H9 (cell line): ENCODE data around the gene NRP2. TPM values are rescaled to one million over a fixed set of nuclear protein-coding genes. Genes with fewer than 3 reads are reported as not detected.

Experiments used
- DNase-seq: peaks from one replicate; pipeline ENCODE4 v3.0.0-alpha.2; 2017
- H2AFZ ChIP-seq: one replicate; pipeline ENCODE4 v1.6.1; 2013; ENCODE audit warnings: mild to moderate bottlenecking, low read length, control low read depth, moderate library complexity
- H2AK5ac ChIP-seq: 2 replicates; pipeline ENCODE4 v1.6.1; 2013; ENCODE audit warnings: low read length, control low read depth, mixed read lengths; ENCODE audit not compliant: insufficient read length
- H2BK120ac ChIP-seq: one replicate; pipeline ENCODE4 v1.6.1; 2013; ENCODE audit warnings: low read depth, mild to moderate bottlenecking, low read length, control low read depth, inconsistent platforms; ENCODE audit not compliant: poor library complexity, severe bottlenecking
- H2BK12ac ChIP-seq: 2 replicates; pipeline ENCODE4 v1.6.1; 2013; ENCODE audit warnings: low read length, control low read depth, mixed read lengths, low read depth; ENCODE audit not compliant: insufficient read length
- H2BK15ac ChIP-seq: 2 replicates; pipeline ENCODE4 v1.6.1; 2013; ENCODE audit warnings: low read depth, low read length, control low read depth
- H2BK20ac ChIP-seq: one replicate; pipeline ENCODE4 v1.6.1; 2013; ENCODE audit warnings: low read depth, mild to moderate bottlenecking, low read length, control low read depth, inconsistent platforms; ENCODE audit not compliant: poor library complexity, severe bottlenecking
- H2BK5ac ChIP-seq: 2 replicates; pipeline ENCODE4 v1.6.1; 2013; ENCODE audit warnings: low read length, control low read depth, mixed read lengths; ENCODE audit not compliant: insufficient read length
- H3K14ac ChIP-seq: 2 replicates; pipeline ENCODE4 v1.6.1; 2013; ENCODE audit warnings: low read length, control low read depth; ENCODE audit not compliant: insufficient read depth
- H3K18ac ChIP-seq: 2 replicates; pipeline ENCODE4 v1.6.1; 2013; ENCODE audit warnings: low read depth, mild to moderate bottlenecking, mixed read lengths, low read length, control low read depth; ENCODE audit not compliant: insufficient read length
- H3K23ac ChIP-seq: 2 replicates; pipeline ENCODE4 v1.6.1; 2013; ENCODE audit warnings: low read length, control low read depth, mixed read lengths, low read depth; ENCODE audit not compliant: insufficient read length
- H3K23me2 ChIP-seq: 2 replicates; pipeline ENCODE4 v1.6.1; 2013; ENCODE audit warnings: low read depth, mild to moderate bottlenecking, mixed read lengths, low read length, control low read depth; ENCODE audit not compliant: insufficient read length, poor library complexity, severe bottlenecking
- H3K27ac ChIP-seq: 2 replicates; pipeline ENCODE4 v1.5.1; 2013; ENCODE audit warnings: low read length, control low read depth, mixed read lengths, low read depth; ENCODE audit not compliant: insufficient read length
- H3K27me3 ChIP-seq: 2 replicates; pipeline ENCODE4 v1.6.1; 2013; ENCODE audit warnings: low read length, control low read depth, inconsistent platforms; ENCODE audit not compliant: insufficient read depth
- H3K4ac ChIP-seq: 2 replicates; pipeline ENCODE4 v1.6.1; 2013; ENCODE audit warnings: low read depth, mild to moderate bottlenecking, control low read depth, inconsistent platforms, low read length, moderate library complexity
- H3K4me1 ChIP-seq: 2 replicates; pipeline ENCODE4 v1.6.1; 2013; ENCODE audit warnings: low read length, control low read depth, inconsistent platforms; ENCODE audit not compliant: insufficient read depth
- H3K4me2 ChIP-seq: 2 replicates; pipeline ENCODE4 v1.6.1; 2013; ENCODE audit warnings: low read length, control low read depth, mixed read lengths; ENCODE audit not compliant: insufficient read length, insufficient read depth
- H3K56ac ChIP-seq: 2 replicates; pipeline ENCODE4 v1.6.1; 2013; ENCODE audit warnings: low read depth, mild to moderate bottlenecking, mixed read lengths, low read length, control low read depth; ENCODE audit not compliant: insufficient read length
- H3K79me1 ChIP-seq: 2 replicates; pipeline ENCODE4 v1.6.1; 2013; ENCODE audit warnings: low read depth, mild to moderate bottlenecking, moderate library complexity, low read length, control low read depth, inconsistent platforms; ENCODE audit not compliant: insufficient read depth, poor library complexity, severe bottlenecking
- H3K79me2 ChIP-seq: 2 replicates; pipeline ENCODE4 v1.6.1; 2013; ENCODE audit warnings: low read length, control low read depth, inconsistent platforms; ENCODE audit not compliant: insufficient read depth
- H3K9ac ChIP-seq: 2 replicates; pipeline ENCODE4 v1.6.1; 2013; ENCODE audit warnings: low read length, control low read depth, mixed read lengths; ENCODE audit not compliant: insufficient read length; ENCODE audit errors: extremely low read depth
- H3K9me3 ChIP-seq: one replicate; pipeline ENCODE4 v1.6.1; 2013; ENCODE audit warnings: low read depth, low read length, inconsistent platforms; ENCODE audit not compliant: control insufficient read depth
- H3T11ph ChIP-seq: one replicate; pipeline ENCODE4 v1.6.1; 2013; ENCODE audit warnings: mild to moderate bottlenecking, low read length, control low read depth, inconsistent platforms
- H4K20me1 ChIP-seq: one replicate; pipeline ENCODE4 v1.6.1; 2013; ENCODE audit not compliant: control insufficient read depth, insufficient read length, insufficient read depth
- H4K5ac ChIP-seq: 2 replicates; pipeline ENCODE4 v1.6.1; 2013; ENCODE audit warnings: low read depth, mild to moderate bottlenecking, mixed read lengths, low read length, control low read depth; ENCODE audit not compliant: insufficient read length
- H4K8ac ChIP-seq: replicated peaks from 2 replicates; pipeline ENCODE4 v1.6.1; 2013; ENCODE audit warnings: low read length, control low read depth, mixed read lengths, low read depth; ENCODE audit not compliant: insufficient read length
- H4K91ac ChIP-seq: 2 replicates; pipeline ENCODE4 v1.6.1; 2013; ENCODE audit warnings: low read depth, mild to moderate bottlenecking, moderate library complexity, mixed read lengths, low read length, control low read depth; ENCODE audit not compliant: insufficient read length
- H3K27ac Mint-ChIP-seq, 3 experiments: 2 replicates in 2 of 3; 3 replicates in 1 of 3; pipeline ENCODE4 v1.8.0; 2020 to 2021; ENCODE audit warnings: mixed read lengths in 3 of 3, mild to moderate bottlenecking in 1 of 3, moderate library complexity in 1 of 3
- H3K27me3 Mint-ChIP-seq: 2 replicates; pipeline ENCODE4 v1.8.0; 2021; ENCODE audit warnings: low read depth, mild to moderate bottlenecking, moderate library complexity, mixed read lengths
- H3K36me3 Mint-ChIP-seq, 3 experiments: 2 replicates in 2 of 3; 3 replicates in 1 of 3; pipeline ENCODE4 v1.8.0; 2020 to 2021; ENCODE audit warnings: low read depth in 3 of 3, mixed read lengths in 3 of 3; ENCODE audit not compliant: insufficient read depth in 1 of 3
- H3K4me1 Mint-ChIP-seq, 2 experiments: 2 replicates each; pipeline ENCODE4 v1.8.0; 2020; ENCODE audit warnings: mixed read lengths in 2 of 2
- H3K4me3 Mint-ChIP-seq, 2 experiments: 2 replicates in 1 of 2; 3 replicates in 1 of 2; pipeline ENCODE4 v1.8.0; 2020 to 2021; ENCODE audit warnings: mild to moderate bottlenecking in 2 of 2, mixed read lengths in 2 of 2, moderate library complexity in 1 of 2
- H3K9me3 Mint-ChIP-seq, 2 experiments: 2 replicates in 1 of 2; 3 replicates in 1 of 2; pipeline ENCODE4 v1.8.0; 2020; ENCODE audit warnings: mild to moderate bottlenecking in 2 of 2, mixed read lengths in 2 of 2, moderate library complexity in 1 of 2
- CTCF ChIP-seq: fragments of 200-600 bp; sonication (generic); conservative IDR thresholded peaks from 3 replicates; pipeline ENCODE4 v1.8.0; 2021; ENCODE audit warnings: antibody characterized with exemption, mild to moderate bottlenecking
- WGBS: extraction: QIAGEN DNeasy Blood & Tissue Kit; methylation state at CpG from one replicate; pipeline ENCODE4 v1.1.7; 2013; ENCODE audit warnings: missing lambda C conversion rate, low lambda C conversion rate, mixed read lengths; ENCODE audit not compliant: insufficient read length; ENCODE audit errors: extremely low coverage; 5-methylcytosine and 5-hydroxymethylcytosine counted together
- total RNA-seq: library from RNA; stranded (reverse); gene quantifications from 2 replicates; pipeline ENCODE4 v1.2.1, GENCODE V29; 2021

Gene NRP2
- total RNA-seq, 1 experiment from 2014 or later: 19.7 TPM

DNA sequence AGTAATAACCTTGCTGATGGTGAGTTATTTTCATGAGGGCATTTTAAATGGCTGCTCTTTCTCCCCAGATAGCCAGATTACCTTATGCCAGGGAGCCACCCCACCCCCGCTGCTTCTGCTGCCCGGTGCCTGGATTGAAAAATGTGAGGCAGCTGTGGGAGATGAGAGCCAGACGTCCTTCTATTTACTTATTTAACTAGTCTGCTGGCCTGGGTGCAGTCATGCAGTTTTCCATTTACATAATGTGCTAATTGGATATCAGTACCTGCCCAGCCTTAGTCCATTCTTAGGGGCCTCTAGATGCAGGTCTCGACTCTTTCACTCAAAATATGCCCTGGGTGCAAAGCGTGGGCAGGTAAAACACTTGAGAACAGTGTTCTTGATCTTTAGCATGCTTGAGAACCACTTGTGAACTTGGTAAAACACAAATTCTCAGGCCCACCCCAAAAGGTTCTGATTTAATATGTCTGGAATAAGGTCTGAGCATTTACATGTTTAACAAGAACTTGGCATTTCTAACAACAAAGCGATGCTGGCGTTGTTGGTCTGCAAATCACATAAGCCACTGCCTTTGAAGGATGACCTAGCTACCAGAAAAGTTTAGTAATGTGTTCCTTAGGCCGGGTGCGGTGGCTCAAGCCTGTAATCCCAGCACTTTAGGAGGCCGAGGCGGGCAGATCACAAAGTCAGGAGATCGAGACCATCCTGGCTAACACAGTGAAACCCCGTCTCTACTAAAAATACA is 154.3 kb downstream of the NRP2 start:
- peak; percentile 48 for DNase-seq
- Histone ChIP-seq H3T11ph (no peak overlapping the region), H2BK120ac (no peak overlapping the region), H2BK20ac (no peak overlapping the region), H4K91ac (no peak overlapping the region), H3K27ac (no peak overlapping the region), H2AK5ac (no peak overlapping the region), H4K5ac (no peak overlapping the region), H3K56ac (no peak overlapping the region), H2BK15ac (no peak overlapping the region), H3K18ac (no peak overlapping the region), H2BK12ac (no peak overlapping the region), H2BK5ac (no peak overlapping the region), H3K79me1 (no peaks in the 10 kb centered on the region), H3K14ac (no peak overlapping the region), H3K23ac (no peak overlapping the region), H2AFZ (no peak overlapping the region), H4K8ac (no peak overlapping the region), H3K27me3 (no peaks in the 10 kb centered on the region), H3K4ac (no peak overlapping the region), H3K9me3 (no peaks in the 10 kb centered on the region), H3K23me2 (no peaks in the 10 kb centered on the region), H3K9ac (no peak overlapping the region), H3K4me2 (no peak overlapping the region), H4K20me1 (no peaks in the 10 kb centered on the region), H3K79me2 (no peaks in the 10 kb centered on the region), H3K4me1 (peaks cover 8% of the 10 kb centered on the region; the same call in 1 of the 2 replicates)
- WGBS: no CpG with 5 or more reads among the region's 13 CpGs
- TF ChIP-seq CTCF: no peak
- peak overlapping the region; percentile 11 to 88 (median 73); a peak in 5 of 7 replicates for H3K27ac Mint-ChIP-seq
- H3K4me1 Mint-ChIP-seq: peaks cover 30 to 36% of the 10 kb centered on the region in 2 experiments
- no peaks in the 10 kb centered on the region for H3K27me3 Mint-ChIP-seq
- peaks cover 16 to 21% of the 10 kb centered on the region in 2 experiments for H3K9me3 Mint-ChIP-seq
- peaks cover 7 to 32% (median 9%) of the 10 kb centered on the region in 3 experiments; a peak in 6 of 7 replicates for H3K36me3 Mint-ChIP-seq
- no peak overlapping the region for H3K4me3 Mint-ChIP-seq
